Ovary (tissue), 3 donors: ENCODE measurements around the gene KDM4C.

Experiments
- POLR2A ChIP-seq: fragments of 450-650 bp; IDR thresholded peaks from one replicate; pipeline ENCODE4 v1.6.1; 2017; ENCODE audit warnings: antibody characterized with exemption, mild to moderate bottlenecking, moderate library complexity
- TF ChIP-seq, protein P1 (sequence below), 3 donors: fragments of 450-650 bp in 2 of 3; fragments of 200-600 bp in 1 of 3; IDR thresholded peaks; one replicate each; pipeline versions ENCODE4 v1.5.1 to v1.8.0; 2016 to 2022; ENCODE audit warnings: antibody characterized with exemption in 3 of 3, mild to moderate bottlenecking in 1 of 3
- donor health status: DM: no; HTN: no; CAD: no.

DNA sequence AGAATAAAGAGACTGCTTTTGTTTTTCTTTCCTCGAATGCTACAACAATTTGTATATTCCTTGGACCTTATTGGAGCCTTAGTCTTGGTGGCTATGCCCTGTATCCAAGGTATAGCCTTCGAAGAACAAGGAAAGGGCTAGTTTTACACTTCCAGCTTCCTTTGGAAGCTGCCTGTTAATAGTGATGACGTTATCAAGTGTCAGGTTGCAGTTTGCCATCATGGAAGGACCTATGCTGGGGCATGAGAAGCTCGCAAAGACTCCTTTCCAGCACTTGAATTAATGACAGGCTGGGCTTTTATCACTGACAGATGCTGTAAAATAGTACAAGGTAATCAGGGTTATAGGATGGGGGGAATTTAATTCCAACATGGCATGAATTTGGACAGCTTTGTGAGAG, 157.9 kb downstream of the KDM4C start:
- no peak for TF ChIP-seq POLR2A
- TF ChIP-seq, protein P1, sequence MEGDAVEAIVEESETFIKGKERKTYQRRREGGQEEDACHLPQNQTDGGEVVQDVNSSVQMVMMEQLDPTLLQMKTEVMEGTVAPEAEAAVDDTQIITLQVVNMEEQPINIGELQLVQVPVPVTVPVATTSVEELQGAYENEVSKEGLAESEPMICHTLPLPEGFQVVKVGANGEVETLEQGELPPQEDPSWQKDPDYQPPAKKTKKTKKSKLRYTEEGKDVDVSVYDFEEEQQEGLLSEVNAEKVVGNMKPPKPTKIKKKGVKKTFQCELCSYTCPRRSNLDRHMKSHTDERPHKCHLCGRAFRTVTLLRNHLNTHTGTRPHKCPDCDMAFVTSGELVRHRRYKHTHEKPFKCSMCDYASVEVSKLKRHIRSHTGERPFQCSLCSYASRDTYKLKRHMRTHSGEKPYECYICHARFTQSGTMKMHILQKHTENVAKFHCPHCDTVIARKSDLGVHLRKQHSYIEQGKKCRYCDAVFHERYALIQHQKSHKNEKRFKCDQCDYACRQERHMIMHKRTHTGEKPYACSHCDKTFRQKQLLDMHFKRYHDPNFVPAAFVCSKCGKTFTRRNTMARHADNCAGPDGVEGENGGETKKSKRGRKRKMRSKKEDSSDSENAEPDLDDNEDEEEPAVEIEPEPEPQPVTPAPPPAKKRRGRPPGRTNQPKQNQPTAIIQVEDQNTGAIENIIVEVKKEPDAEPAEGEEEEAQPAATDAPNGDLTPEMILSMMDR (IDR thresholded peaks at IDR 0.05) = no peak
